ENCODE results near the gene EIF4E2.

DNA sequence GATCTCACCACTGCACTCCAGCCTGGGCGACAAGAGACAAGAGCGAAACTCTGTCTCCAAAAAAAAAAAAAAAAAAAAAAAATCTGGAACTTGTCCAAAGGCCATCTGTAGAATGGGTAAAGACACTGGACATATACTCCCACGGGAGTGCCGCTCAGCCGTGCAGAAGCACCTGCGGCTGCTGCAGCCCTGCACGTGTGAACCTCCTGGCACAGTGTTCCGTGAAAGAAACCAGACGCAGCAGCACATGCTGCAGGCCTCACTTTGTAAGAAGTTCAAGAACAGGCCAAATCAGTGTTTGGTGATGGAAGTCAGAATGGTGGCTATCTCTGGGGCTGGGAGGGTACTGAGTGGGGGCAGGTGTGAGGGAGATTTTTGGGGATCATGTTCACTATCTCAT is 18.1 kb upstream of the EIF4E2 start:
- no peak for TF ChIP-seq CTCF (IDR thresholded peaks at IDR 0.05)
- TF ChIP-seq POLR2A (IDR thresholded peaks at IDR 0.05) = no peak

Data from esophagus squamous epithelium (tissue), 4 donors.